ENCODE measurements around the gene CPTP. TPM values are rescaled to one million over a fixed set of nuclear protein-coding genes. Genes with fewer than 3 reads are reported as not detected.

CPTP gene
- total RNA-seq, 2 experiments from 2014 or later: 18.5 to 21.4 TPM

GRCh38 chr1:1294250-1294890 is 30.2 kb upstream of the CPTP start:
- no peak overlapping the region for H3K27ac Mint-ChIP-seq
- H3K9me3 Mint-ChIP-seq (ENCODE audit: insufficient read depth): no peaks in the 10 kb centered on the region
- H3K36me3 Mint-ChIP-seq (ENCODE audit: low read depth): peaks cover 4% of the 10 kb centered on the region
- H3K4me3 Mint-ChIP-seq: no peak overlapping the region
- CTCF ChIA-PET: no interaction called here
- POLR2A ChIA-PET: no interaction called here
- H3K27me3 Mint-ChIP-seq (ENCODE audit: low read depth): no peaks in the 10 kb centered on the region
- DNase-seq: no peak
- H3K4me1 Mint-ChIP-seq (ENCODE audit: low read depth): peaks cover 6% of the 10 kb centered on the region
- no peak for ATAC-seq

- Mint-ChIP-seq H3K4me1 (ENCODE audit: low read depth) (peaks cover 6% of the 10 kb centered on the region), H3K9me3 (ENCODE audit: insufficient read depth) (no peaks in the 10 kb centered on the region), H3K4me3 (no peak overlapping the region), H3K36me3 (ENCODE audit: low read depth) (peaks cover 4% of the 10 kb centered on the region), H3K27me3 (ENCODE audit: low read depth) (no peaks in the 10 kb centered on the region), H3K27ac (no peak overlapping the region)
- DNase-seq (no peak), ATAC-seq (no peak)
- ChIA-PET CTCF (no interaction called here), POLR2A (no interaction called here)
Measured at GRCh38 chr1:1295154-1295923, 29.3 kb upstream of the CPTP start.

- CTCF ChIA-PET: no interaction called here
- peaks cover 4% of the 10 kb centered on the region for H3K36me3 Mint-ChIP-seq (ENCODE audit: low read depth)
- H3K9me3 Mint-ChIP-seq (ENCODE audit: insufficient read depth): no peaks in the 10 kb centered on the region
- POLR2A ChIA-PET: no interaction called here
- H3K27me3 Mint-ChIP-seq (ENCODE audit: low read depth): no peaks in the 10 kb centered on the region
- H3K4me3 Mint-ChIP-seq: no peak overlapping the region
- DNase-seq (no peak), ATAC-seq (no peak)
- peaks cover 6% of the 10 kb centered on the region for H3K4me1 Mint-ChIP-seq (ENCODE audit: low read depth)
- H3K27ac Mint-ChIP-seq: no peak overlapping the region
Measured at GRCh38 chr1:1296070-1297061, 28.2 kb upstream of the CPTP start.

GRCh38 chr1:1297802-1298424 is 26.7 kb upstream of the CPTP start:
- CTCF ChIA-PET: no interaction called here
- Mint-ChIP-seq H3K4me1 (ENCODE audit: low read depth) (no peaks in the 10 kb centered on the region), H3K27ac (no peak overlapping the region), H3K4me3 (no peak overlapping the region), H3K27me3 (ENCODE audit: low read depth) (no peaks in the 10 kb centered on the region), H3K36me3 (ENCODE audit: low read depth) (peaks cover 1% of the 10 kb centered on the region), H3K9me3 (ENCODE audit: insufficient read depth) (no peaks in the 10 kb centered on the region)
- POLR2A ChIA-PET: no interaction called here
- DNase-seq (no peak), ATAC-seq (no peak)

- no peak overlapping the region for H3K4me3 Mint-ChIP-seq
- H3K27me3 Mint-ChIP-seq (ENCODE audit: low read depth): no peaks in the 10 kb centered on the region
- ATAC-seq (no peak), DNase-seq (peak; percentile 43)
- H3K27ac Mint-ChIP-seq: no peak overlapping the region
- no peaks in the 10 kb centered on the region for H3K9me3 Mint-ChIP-seq (ENCODE audit: insufficient read depth)
- H3K4me1 Mint-ChIP-seq (ENCODE audit: low read depth): no peaks in the 10 kb centered on the region
- ChIA-PET POLR2A (no interaction called here), CTCF (no interaction called here)
- peaks cover 1% of the 10 kb centered on the region for H3K36me3 Mint-ChIP-seq (ENCODE audit: low read depth)
Measured at GRCh38 chr1:1298861-1299685, 25.5 kb upstream of the CPTP start.

- Mint-ChIP-seq H3K4me1 (ENCODE audit: low read depth) (peaks cover 4% of the 10 kb centered on the region), H3K9me3 (ENCODE audit: insufficient read depth) (no peaks in the 10 kb centered on the region), H3K27me3 (ENCODE audit: low read depth) (no peaks in the 10 kb centered on the region), H3K4me3 (no peak overlapping the region), H3K36me3 (ENCODE audit: low read depth) (no peaks in the 10 kb centered on the region), H3K27ac (no peak overlapping the region)
- ChIA-PET CTCF (no interaction called here), POLR2A (no interaction called here)
- DNase-seq: peak; percentile 56
- ATAC-seq: peak; percentile 71
Measured at GRCh38 chr1:1299686-1300351, 24.8 kb upstream of the CPTP start.

- Mint-ChIP-seq H3K27ac (no peak overlapping the region), H3K27me3 (ENCODE audit: low read depth) (no peaks in the 10 kb centered on the region), H3K36me3 (ENCODE audit: low read depth) (no peaks in the 10 kb centered on the region), H3K4me1 (ENCODE audit: low read depth) (peaks cover 9% of the 10 kb centered on the region), H3K9me3 (ENCODE audit: insufficient read depth) (no peaks in the 10 kb centered on the region), H3K4me3 (no peak overlapping the region)
- CTCF ChIA-PET: no interaction called here
- POLR2A ChIA-PET: no interaction called here
- ATAC-seq: no peak
- DNase-seq: no peak
Measured at GRCh38 chr1:1300352-1300739, 24.3 kb upstream of the CPTP start.

- Mint-ChIP-seq H3K27me3 (ENCODE audit: low read depth) (no peaks in the 10 kb centered on the region), H3K4me1 (ENCODE audit: low read depth) (peaks cover 20% of the 10 kb centered on the region), H3K27ac (no peak overlapping the region), H3K36me3 (ENCODE audit: low read depth) (no peaks in the 10 kb centered on the region), H3K9me3 (ENCODE audit: insufficient read depth) (no peaks in the 10 kb centered on the region), H3K4me3 (no peak overlapping the region)
- ChIA-PET CTCF (no interaction called here), POLR2A (no interaction called here)
- DNase-seq: no peak
- no peak for ATAC-seq
Measured at GRCh38 chr1:1302006-1302430, 22.6 kb upstream of the CPTP start.

- DNase-seq: no peak
- POLR2A ChIA-PET: no interaction called here
- Mint-ChIP-seq H3K27me3 (ENCODE audit: low read depth) (no peaks in the 10 kb centered on the region), H3K36me3 (ENCODE audit: low read depth) (no peaks in the 10 kb centered on the region), H3K9me3 (ENCODE audit: insufficient read depth) (no peaks in the 10 kb centered on the region), H3K27ac (no peak overlapping the region), H3K4me3 (no peak overlapping the region), H3K4me1 (ENCODE audit: low read depth) (peaks cover 20% of the 10 kb centered on the region)
- CTCF ChIA-PET: no interaction called here
- no peak for ATAC-seq
Measured at GRCh38 chr1:1302951-1303509, 21.6 kb upstream of the CPTP start.

- Mint-ChIP-seq H3K4me1 (ENCODE audit: low read depth) (peaks cover 20% of the 10 kb centered on the region), H3K9me3 (ENCODE audit: insufficient read depth) (no peaks in the 10 kb centered on the region), H3K27me3 (ENCODE audit: low read depth) (no peaks in the 10 kb centered on the region), H3K4me3 (no peak overlapping the region), H3K27ac (peak overlapping the region; percentile 60), H3K36me3 (ENCODE audit: low read depth) (no peaks in the 10 kb centered on the region)
- no peak for DNase-seq
- ATAC-seq: no peak
- CTCF ChIA-PET: no interaction called here
- POLR2A ChIA-PET: no interaction called here
Measured at GRCh38 chr1:1303736-1304135, 20.9 kb upstream of the CPTP start.

All from activated CD8-positive, alpha-beta T cell treated with anti-CD3 and anti-CD28 coated beads, Interleukin-2, amount 10 ng/mL, durations not matched to agents 7 days and 5 days (primary cell).